ENCODE data around the gene PPA1. TPM values are rescaled to one million over a fixed set of nuclear protein-coding genes. Genes with fewer than 3 reads are reported as not detected.
"Not testable (repeated sequence)": the region's sequence is repeated elsewhere in the genome, so short reads cannot be mapped to it uniquely, and the experiment has no call there.

PPA1 gene
- total RNA-seq, 4 donors from 2014 or later, result 147 to 169 (median 150) TPM

- TF ChIP-seq CTCF (IDR thresholded peaks at IDR 0.05), result no peak
- no peak for TF ChIP-seq POLR2A (IDR thresholded peaks at IDR 0.05)
- TF ChIP-seq EP300 (IDR thresholded peaks at IDR 0.05), result no peak
- peaks cover 3 to 10% of the 10 kb centered on the region in 2 donors for H3K27me3 ChIP-seq
- H3K27ac ChIP-seq, result no peak overlapping the region
- peaks cover 0 to 5% (median 0%) of the 10 kb centered on the region in 4 donors for H3K9me3 ChIP-seq
- H3K4me1 ChIP-seq, result peaks cover 0 to 2% (median 0%) of the 10 kb centered on the region in 4 donors
- no peaks in the 10 kb centered on the region for H3K36me3 ChIP-seq
- WGBS, 2 donors, result 81 to 89% methylated on average over 3 of the region's 3 CpGs
- DNase-seq (ENCODE audit: low spot score in 2 of 2), result no peak
- H3K4me3 ChIP-seq, result no peak overlapping the region
Observed at GRCh38 chr10:70260734-70261133, 27.5 kb upstream of the PPA1 start.

DNA sequence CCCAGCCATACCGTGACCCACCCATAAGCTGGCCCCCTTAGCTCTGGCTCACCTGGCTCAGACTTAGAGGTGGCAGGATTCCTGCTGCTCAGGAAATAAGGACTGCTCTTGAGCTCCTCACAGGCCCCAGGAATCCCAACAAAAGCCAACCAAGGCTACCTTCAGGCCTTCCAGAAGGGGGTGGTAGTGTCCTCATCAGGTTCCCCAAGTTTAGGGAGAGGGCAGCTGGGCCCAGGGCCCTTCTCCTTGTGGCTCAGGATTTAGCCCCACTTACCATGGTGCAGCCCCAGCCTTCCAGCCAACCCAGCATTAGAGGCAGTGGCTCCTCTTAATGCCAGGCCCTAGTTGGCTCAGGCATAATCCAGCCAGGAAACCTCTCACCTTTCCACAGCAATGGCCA, 27.0 kb upstream of the PPA1 start:
- Histone ChIP-seq H3K4me3 (no peak overlapping the region), H3K27me3 (peaks cover 3 to 14% of the 10 kb centered on the region in 2 donors), H3K27ac (no peak overlapping the region), H3K9me3 (peaks cover 0 to 5% (median 0%) of the 10 kb centered on the region in 4 donors), H3K4me1 (peaks cover 0 to 7% (median 2%) of the 10 kb centered on the region in 4 donors), H3K36me3 (no peaks in the 10 kb centered on the region)
- no peak for DNase-seq (ENCODE audit: low spot score in 2 of 2)
- 64 to 71% methylated on average over 1 of the region's 1 CpG for WGBS, 2 donors
- TF ChIP-seq CTCF (IDR thresholded peaks at IDR 0.05), result no peak

GRCh38 chr10:70258216-70258615, 25.0 kb upstream of the PPA1 start:
- no peak overlapping the region for H3K4me3 ChIP-seq
- peaks cover 3 to 28% of the 10 kb centered on the region in 2 donors for H3K27me3 ChIP-seq
- peaks cover 0 to 5% (median 0%) of the 10 kb centered on the region in 4 donors for H3K9me3 ChIP-seq
- no peak overlapping the region for H3K27ac ChIP-seq
- DNase-seq (ENCODE audit: low spot score in 2 of 2), result no peak
- 71 to 88% methylated on average over 1 of the region's 1 CpG for WGBS, 2 donors
- peaks cover 0 to 13% (median 3%) of the 10 kb centered on the region in 4 donors for H3K4me1 ChIP-seq
- no peak for TF ChIP-seq EP300 (IDR thresholded peaks at IDR 0.05)
- TF ChIP-seq POLR2A (IDR thresholded peaks at IDR 0.05), result no peak
- TF ChIP-seq CTCF (IDR thresholded peaks at IDR 0.05), result no peak
- no peaks in the 10 kb centered on the region for H3K36me3 ChIP-seq

GRCh38 chr10:70257816-70258215, 24.6 kb upstream of the PPA1 start:
- not testable (repeated sequence) for H3K27ac ChIP-seq; H3K36me3 ChIP-seq; H3K4me3 ChIP-seq; H3K9me3 ChIP-seq; DNase-seq (ENCODE audit: low spot score in 2 of 2)
- 69 to 76% methylated on average over 8 of the region's 8 CpGs for WGBS, 2 donors
- peaks cover 0 to 13% (median 3%) of the 10 kb centered on the region in 4 donors for H3K4me1 ChIP-seq
- H3K27me3 ChIP-seq, result peaks cover 3 to 28% of the 10 kb centered on the region in 2 donors

- Histone ChIP-seq H3K4me3 (no peak overlapping the region), H3K27me3 (peaks cover 3 to 28% of the 10 kb centered on the region in 2 donors), H3K36me3 (no peaks in the 10 kb centered on the region), H3K4me1 (peaks cover 0 to 13% (median 3%) of the 10 kb centered on the region in 4 donors), H3K27ac (peak overlapping the region in 3 of 4 donors; percentile 52 to 87 (median 67)), H3K9me3 (peaks cover 0 to 13% (median 0%) of the 10 kb centered on the region in 4 donors)
- TF ChIP-seq EP300 (IDR thresholded peaks at IDR 0.05) (no peak), CTCF (IDR thresholded peaks at IDR 0.05) (no peak), POLR2A (IDR thresholded peaks at IDR 0.05) (no peak)
- DNase-seq (ENCODE audit: low spot score in 2 of 2), result no peak
- 85 to 88% methylated on average over 2 of the region's 2 CpGs for WGBS, 2 donors
Observed at GRCh38 chr10:70256463-70256862, 23.2 kb upstream of the PPA1 start.
